ENCODE results near the gene GSPT2. TPM values are rescaled to one million over a fixed set of nuclear protein-coding genes. Genes with fewer than 3 reads are reported as not detected.

Gene GSPT2
- 4.3 and 5.2 TPM in 2 replicates for total RNA-seq

GRCh38 chrX:51743179-51743957 lies at the start of gene GSPT2:
Gene GSPT2, plus strand, starts transcription at chrX:51743442. Its CDS starts 185 bp downstream, at chrX:51743627.

GRCh38 chrX:51710277-51711164 lies 32.7 kb upstream of the GSPT2 start, which contains the start of gene CENPVL1:
Gene CENPVL1, plus strand, starts transcription at chrX:51710512. Its CDS starts 0 bp downstream, at chrX:51710512.

Other genes starting within 250 kb of the GSPT2 start
- gene NUDT11, start 246.8 kb upstream of the GSPT2 start, total RNA-seq = 8.9 TPM in 2 replicates
- gene CENPVL3, start 124.5 kb upstream of the GSPT2 start, total RNA-seq = not detected in 2 replicates
- gene CENPVL2, start 60.6 kb upstream of the GSPT2 start, total RNA-seq = not detected in 2 replicates
- gene CENPVL1, start 32.9 kb upstream of the GSPT2 start, total RNA-seq = not detected in 2 replicates
- 66.2 and 72.4 TPM in 2 replicates for gene MAGED1, start 150.2 kb downstream of the GSPT2 start, total RNA-seq

All from endothelial cell of coronary artery (primary cell).